Muscle layer of colon (tissue), 2 donors: ENCODE measurements around the gene TMBIM4.

ENCODE experiments used
- H3K27ac ChIP-seq: one replicate; pipeline ENCODE4 v1.7.0; 2013; ENCODE audit warnings: low read depth, mild to moderate bottlenecking, low read length, moderate library complexity
- H3K27me3 ChIP-seq, 2 donors: one replicate each; pipeline ENCODE4 v1.7.0; 2013; ENCODE audit warnings: low read length in 2 of 2, mild to moderate bottlenecking in 2 of 2; ENCODE audit not compliant: insufficient read depth in 2 of 2, control insufficient read depth in 1 of 2
- H3K36me3 ChIP-seq: one replicate; pipeline ENCODE4 v1.7.0; 2013; ENCODE audit warnings: mild to moderate bottlenecking, low read length; ENCODE audit not compliant: insufficient read depth
- H3K4me1 ChIP-seq: one replicate; pipeline ENCODE4 v1.7.0; 2013; ENCODE audit warnings: mild to moderate bottlenecking, low read length; ENCODE audit not compliant: insufficient read depth
- H3K4me3 ChIP-seq, 2 donors: one replicate each; pipeline ENCODE4 v1.7.0; 2013; ENCODE audit warnings: low read length in 2 of 2, low read depth in 1 of 2, mild to moderate bottlenecking in 1 of 2, moderate library complexity in 1 of 2
- H3K9ac ChIP-seq: one replicate; pipeline ENCODE4 v1.7.0; 2013; ENCODE audit warnings: low read length
- H3K9me3 ChIP-seq: one replicate; pipeline ENCODE4 v1.7.0; 2013; ENCODE audit warnings: mild to moderate bottlenecking, low read length
- donor health status: abdominal sarcoma.
- donor health status: Adenocarcinoma of cecum.

The TMBIM4 gene

DNA sequence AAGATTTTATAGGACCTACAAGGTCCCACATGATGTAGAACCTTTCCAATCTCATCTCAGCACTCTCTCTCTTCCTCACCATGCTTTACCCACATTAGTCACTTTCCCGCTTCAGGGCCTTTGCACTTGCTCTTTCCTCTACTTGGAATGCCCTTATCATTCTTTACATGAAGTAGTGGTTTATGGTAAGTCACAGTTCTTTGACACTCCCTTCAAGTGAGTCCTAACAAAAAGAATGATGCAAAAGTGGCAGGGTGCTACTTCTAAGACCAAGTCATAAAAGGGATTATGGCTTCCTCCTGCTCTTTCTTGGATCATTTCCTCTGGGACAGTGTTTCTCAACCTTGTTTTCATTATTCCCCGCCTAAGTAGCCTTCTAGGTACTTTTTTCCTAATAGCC is 13.1 kb downstream of the TMBIM4 start:
- H3K36me3 ChIP-seq: peaks cover 9% of the 10 kb centered on the region
- no peaks in the 10 kb centered on the region for H3K9me3 ChIP-seq
- peaks cover 15% of the 10 kb centered on the region for H3K4me1 ChIP-seq
- H3K27me3 ChIP-seq: no peaks in the 10 kb centered on the region
- H3K27ac ChIP-seq: no peak overlapping the region
- H3K9ac ChIP-seq: no peak overlapping the region
- no peak overlapping the region for H3K4me3 ChIP-seq

DNA sequence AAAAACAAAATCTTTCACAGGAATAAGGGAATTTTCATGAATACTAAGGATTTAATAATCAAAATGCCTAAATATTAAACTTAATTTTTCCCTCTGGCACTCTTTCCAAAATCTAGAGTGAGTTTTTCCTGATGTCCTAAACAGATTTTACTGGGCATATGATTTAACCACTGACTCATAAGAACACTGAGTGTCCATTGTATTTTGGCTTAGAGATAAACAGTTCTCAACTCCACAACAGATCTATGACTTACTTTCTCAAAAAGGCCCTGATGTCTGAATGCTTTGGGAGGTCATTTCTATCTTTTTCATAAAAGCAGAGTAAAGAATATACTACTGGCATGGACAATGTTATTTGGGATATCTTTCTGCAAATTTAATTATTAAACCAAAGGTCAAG is 15.0 kb downstream of the TMBIM4 start:
- Histone ChIP-seq H3K9me3 (no peaks in the 10 kb centered on the region), H3K4me3 (no peak overlapping the region), H3K9ac (no peak overlapping the region), H3K27ac (no peak overlapping the region), H3K4me1 (peaks cover 15% of the 10 kb centered on the region), H3K36me3 (peaks cover 9% of the 10 kb centered on the region), H3K27me3 (no peaks in the 10 kb centered on the region)

DNA sequence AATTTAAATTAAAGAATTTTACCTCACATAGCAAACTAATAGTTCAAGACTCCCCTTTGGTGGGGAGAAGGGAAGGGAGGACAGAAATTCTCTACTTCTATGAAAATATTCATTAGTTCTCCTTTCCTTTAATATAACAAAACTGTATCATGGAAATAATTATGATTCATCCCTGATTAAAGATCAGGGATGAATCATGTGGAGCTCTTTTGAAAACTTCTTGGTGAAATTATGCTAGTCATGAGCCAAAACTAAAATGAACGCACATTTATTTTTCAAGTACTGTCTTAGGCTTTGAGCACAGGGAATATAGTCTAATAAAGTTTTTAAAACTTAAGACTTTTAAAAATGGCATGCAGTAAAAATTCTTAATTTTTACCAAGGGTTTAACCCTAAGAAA is 17.1 kb downstream of the TMBIM4 start:
- no peaks in the 10 kb centered on the region for H3K27me3 ChIP-seq
- no peak overlapping the region for H3K9ac ChIP-seq
- H3K4me3 ChIP-seq: no peak overlapping the region
- no peaks in the 10 kb centered on the region for H3K9me3 ChIP-seq
- peaks cover 10% of the 10 kb centered on the region for H3K36me3 ChIP-seq
- no peak overlapping the region for H3K27ac ChIP-seq
- peaks cover 15% of the 10 kb centered on the region for H3K4me1 ChIP-seq

DNA sequence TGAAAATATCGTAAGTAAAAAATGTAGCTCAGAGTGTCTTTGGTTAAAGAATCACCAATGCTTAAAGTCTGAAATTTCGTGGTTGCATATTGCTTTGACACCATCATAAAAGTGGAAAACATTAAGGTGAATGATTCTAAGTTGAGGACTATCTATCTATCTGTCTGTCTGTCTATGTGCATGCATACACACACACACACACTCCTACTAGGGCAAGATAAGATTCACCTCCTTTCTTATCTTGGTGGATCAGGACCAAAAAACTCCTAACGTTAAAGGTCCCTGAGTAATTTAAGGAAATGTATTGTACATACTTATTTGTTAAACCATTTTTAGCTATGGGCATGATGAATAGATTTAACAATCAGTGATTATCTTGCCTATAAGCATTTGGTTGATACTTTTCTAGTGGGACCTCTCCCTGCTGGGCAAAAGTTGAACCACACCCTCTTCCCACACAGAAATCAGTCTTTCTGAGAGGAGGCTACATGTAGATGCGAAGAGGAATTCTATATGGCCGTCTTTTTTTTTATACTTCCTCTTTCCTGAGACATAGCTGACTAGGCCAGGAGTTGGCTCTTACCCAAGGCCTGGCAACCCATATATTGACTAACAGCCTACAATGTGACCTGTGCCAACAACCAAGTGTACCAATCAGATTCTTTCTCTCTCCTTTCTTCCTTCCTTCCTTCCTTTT is 19.9 kb downstream of the TMBIM4 start:
- Histone ChIP-seq H3K9ac (no peak overlapping the region), H3K4me1 (peaks cover 10% of the 10 kb centered on the region), H3K27ac (no peak overlapping the region), H3K27me3 (no peaks in the 10 kb centered on the region), H3K9me3 (no peaks in the 10 kb centered on the region), H3K4me3 (no peak overlapping the region), H3K36me3 (peaks cover 15% of the 10 kb centered on the region)

DNA sequence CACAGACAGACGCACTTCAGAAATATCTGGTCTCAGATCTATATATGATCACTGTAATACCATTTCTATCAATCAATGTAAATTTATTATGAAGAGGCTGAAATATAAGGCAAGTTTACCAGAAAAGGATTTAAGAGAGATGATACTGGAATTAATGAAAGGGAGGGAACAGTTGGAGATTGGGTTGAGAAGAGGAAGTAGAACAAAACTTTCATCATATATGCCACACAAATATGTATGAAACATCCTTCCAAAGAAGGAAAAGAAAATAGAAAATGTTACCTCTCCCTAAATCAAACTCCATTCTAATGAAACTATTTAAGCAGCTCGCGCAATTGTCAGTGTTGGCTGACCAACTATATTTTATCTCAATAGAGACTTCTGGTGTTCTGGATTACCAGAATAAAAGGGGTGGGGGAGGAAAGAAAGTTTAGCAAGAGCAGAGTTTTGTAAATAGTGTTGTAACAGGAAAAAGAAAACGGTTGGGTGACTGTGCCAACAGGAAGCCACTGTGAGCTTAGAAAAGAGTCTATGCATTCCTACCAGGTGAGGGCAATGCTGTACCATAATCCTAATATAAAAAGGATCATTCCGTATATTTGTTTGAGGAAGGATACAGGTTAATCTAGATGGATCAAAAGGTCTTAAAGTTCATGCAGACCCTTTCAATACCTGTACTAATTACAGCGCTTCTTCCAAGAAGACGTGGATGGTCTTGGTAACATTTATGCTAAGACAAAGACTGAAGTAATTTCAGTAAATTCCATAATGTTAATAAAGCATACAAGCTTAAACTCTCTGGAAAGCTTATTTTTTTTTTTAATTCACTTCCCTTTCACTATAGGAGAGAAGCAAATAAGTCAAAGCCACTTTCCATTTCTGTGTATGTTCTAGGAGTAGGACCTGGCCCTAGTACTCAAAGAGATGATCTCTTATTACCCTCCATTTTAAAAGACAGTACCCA is 24.7 kb downstream of the TMBIM4 start:
- H3K27me3 ChIP-seq: no peaks in the 10 kb centered on the region
- peaks cover 5% of the 10 kb centered on the region for H3K9me3 ChIP-seq
- no peak overlapping the region for H3K27ac ChIP-seq
- H3K4me1 ChIP-seq: no peaks in the 10 kb centered on the region
- no peak overlapping the region for H3K4me3 ChIP-seq
- H3K36me3 ChIP-seq: peaks cover 27% of the 10 kb centered on the region
- H3K9ac ChIP-seq: no peak overlapping the region

DNA sequence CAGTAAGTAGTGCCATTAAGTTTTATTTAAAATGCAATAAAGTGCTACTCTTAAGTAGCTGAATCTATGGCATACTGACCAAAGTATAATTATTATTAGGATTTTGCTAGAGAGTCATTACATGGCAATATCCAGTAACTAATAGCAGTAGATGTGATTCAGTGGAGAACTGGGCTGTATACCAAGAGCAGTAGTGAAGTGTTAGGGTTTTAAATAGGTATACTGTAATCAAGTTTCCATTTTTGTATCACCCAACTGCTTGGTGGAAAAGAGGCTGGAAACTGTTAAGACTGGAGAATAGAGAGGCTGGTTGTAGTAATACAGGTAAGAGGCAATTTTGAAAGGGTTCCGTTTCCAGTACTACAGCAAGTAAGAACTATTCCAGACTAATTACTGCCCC is 25.9 kb downstream of the TMBIM4 start:
- Histone ChIP-seq H3K36me3 (peaks cover 31% of the 10 kb centered on the region), H3K4me1 (no peaks in the 10 kb centered on the region), H3K27ac (no peak overlapping the region), H3K9me3 (peaks cover 5% of the 10 kb centered on the region), H3K4me3 (no peak overlapping the region), H3K27me3 (no peaks in the 10 kb centered on the region), H3K9ac (no peak overlapping the region)

DNA sequence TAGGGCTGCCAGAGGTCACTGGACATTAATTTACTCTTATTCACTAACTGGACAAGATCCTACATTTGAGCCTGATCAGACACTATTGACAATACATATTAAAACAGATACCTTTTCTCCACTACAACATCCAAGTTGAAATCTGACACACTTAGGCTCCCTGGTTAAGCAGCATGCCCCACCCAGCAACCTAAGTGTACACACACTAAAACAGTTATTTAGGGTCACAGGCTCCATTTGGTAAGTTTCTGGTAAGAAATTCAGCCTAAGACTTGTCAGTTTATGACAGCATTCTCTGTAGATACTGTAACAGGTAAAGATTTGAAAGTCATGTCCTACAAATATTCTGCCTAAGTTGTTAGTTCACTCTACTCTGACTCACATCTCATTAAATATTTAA is 27.0 kb downstream of the TMBIM4 start:
- Histone ChIP-seq H3K27ac (no peak overlapping the region), H3K9ac (no peak overlapping the region), H3K27me3 (no peaks in the 10 kb centered on the region), H3K4me3 (no peak overlapping the region), H3K9me3 (peaks cover 5% of the 10 kb centered on the region), H3K36me3 (peaks cover 28% of the 10 kb centered on the region), H3K4me1 (no peaks in the 10 kb centered on the region)

DNA sequence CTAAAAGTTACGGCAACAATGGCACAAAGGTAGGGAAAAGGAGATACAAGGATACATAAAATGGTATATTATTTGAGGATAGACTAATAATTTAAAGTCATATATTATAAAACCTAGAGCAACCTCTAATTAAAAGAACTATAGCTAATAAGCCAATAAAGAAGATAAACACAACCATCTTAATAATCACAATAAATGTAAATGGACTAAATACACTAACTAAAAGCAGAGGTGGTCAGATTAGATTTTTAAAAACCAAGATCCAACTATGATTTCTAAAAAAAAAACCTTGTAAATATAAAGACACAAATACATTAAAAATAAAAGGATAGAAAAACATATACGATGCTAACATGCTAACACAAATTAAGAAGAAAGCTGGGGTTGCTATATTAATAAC is 28.5 kb downstream of the TMBIM4 start:
- Histone ChIP-seq H3K9me3 (peaks cover 5% of the 10 kb centered on the region), H3K27me3 (no peaks in the 10 kb centered on the region), H3K4me1 (no peaks in the 10 kb centered on the region), H3K27ac (no peak overlapping the region), H3K4me3 (no peak overlapping the region), H3K9ac (no peak overlapping the region), H3K36me3 (peaks cover 33% of the 10 kb centered on the region)

DNA sequence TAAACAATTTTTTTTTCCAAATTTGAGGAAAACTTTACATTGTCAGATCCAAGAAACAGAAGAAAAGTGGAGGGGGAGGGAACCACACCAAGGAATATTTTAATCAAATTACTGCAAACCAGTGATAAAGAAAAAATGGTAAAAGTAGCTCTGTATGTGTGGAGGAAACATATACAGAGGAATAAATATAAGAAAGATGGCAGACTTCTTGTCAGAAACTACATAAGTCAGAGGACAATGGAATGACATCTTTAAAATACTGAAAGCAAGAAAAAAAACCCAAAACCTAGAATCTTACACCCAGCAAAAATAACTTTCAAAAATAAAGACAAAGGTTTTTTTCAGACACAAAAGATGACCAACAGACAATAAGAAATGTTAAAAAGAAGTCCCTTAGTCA is 29.1 kb downstream of the TMBIM4 start:
- no peaks in the 10 kb centered on the region for H3K4me1 ChIP-seq
- H3K9ac ChIP-seq: no peak overlapping the region
- H3K4me3 ChIP-seq: no peak overlapping the region
- H3K27me3 ChIP-seq: no peaks in the 10 kb centered on the region
- peaks cover 31% of the 10 kb centered on the region for H3K36me3 ChIP-seq
- peaks cover 5% of the 10 kb centered on the region for H3K9me3 ChIP-seq
- H3K27ac ChIP-seq: no peak overlapping the region

DNA sequence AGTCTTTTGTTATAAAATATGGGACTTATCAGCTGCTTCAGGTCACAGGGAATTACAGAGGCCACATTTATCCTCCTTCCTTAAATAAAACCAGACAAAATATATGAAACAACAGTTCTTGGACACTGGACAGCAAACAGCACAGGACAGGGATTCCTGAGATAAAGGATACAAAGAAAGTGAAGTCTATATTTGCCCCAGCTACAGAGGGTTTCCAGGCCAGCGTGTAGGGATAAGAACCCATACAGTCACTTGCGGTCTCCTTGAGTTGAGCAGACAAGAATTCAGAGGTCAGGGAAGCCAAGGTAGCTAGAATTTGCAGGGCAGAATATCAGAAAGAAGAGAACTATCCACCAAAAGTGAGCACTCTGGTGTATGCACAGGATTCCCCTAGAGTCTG is 30.5 kb downstream of the TMBIM4 start:
- peaks cover 30% of the 10 kb centered on the region for H3K36me3 ChIP-seq
- H3K27me3 ChIP-seq: no peaks in the 10 kb centered on the region
- no peak overlapping the region for H3K27ac ChIP-seq

DNA sequence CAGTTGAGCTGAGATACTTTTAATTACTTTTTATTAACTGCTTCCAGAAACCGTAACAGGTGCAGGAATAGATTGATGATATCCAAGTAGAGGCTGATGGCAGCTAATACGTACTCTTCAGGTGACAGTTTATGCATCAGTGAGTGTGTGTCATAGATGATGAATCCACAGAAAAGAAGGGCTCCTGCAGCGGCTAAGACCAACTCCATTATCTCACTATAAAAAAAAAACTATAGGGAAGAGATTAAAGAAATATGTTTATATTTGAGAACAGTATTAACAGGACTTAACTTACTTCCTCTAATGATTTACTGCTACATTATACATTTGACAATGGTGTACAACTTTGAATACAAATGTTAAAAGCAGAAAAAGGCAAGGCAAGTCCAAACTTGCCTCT is 31.9 kb downstream of the TMBIM4 start:
- no peak overlapping the region for H3K4me3 ChIP-seq
- no peaks in the 10 kb centered on the region for H3K4me1 ChIP-seq
- H3K9ac ChIP-seq: no peak overlapping the region
- H3K27ac ChIP-seq: no peak overlapping the region
- H3K27me3 ChIP-seq: no peaks in the 10 kb centered on the region
- peaks cover 24% of the 10 kb centered on the region for H3K36me3 ChIP-seq
- peaks cover 5% of the 10 kb centered on the region for H3K9me3 ChIP-seq

More for the DNA sequence above, 30.5 kb downstream of the TMBIM4 start:
- H3K9me3 ChIP-seq: peaks cover 5% of the 10 kb centered on the region
- no peaks in the 10 kb centered on the region for H3K4me1 ChIP-seq
- H3K4me3 ChIP-seq: no peak overlapping the region
- H3K9ac ChIP-seq: no peak overlapping the region
